Measurements from ENCODE around the gene PLD3. TPM values are rescaled to one million over a fixed set of nuclear protein-coding genes. Genes with fewer than 3 reads are reported as not detected.

The PLD3 gene
- total and polyA plus RNA-seq, 10 donors: 61.3 to 589 (median 250) TPM

GRCh38 chr19:40417643-40417981, 69.1 kb downstream of the PLD3 start:
- peaks cover 0 to 7% (median 4%) of the 10 kb centered on the region in 6 donors for H3K36me3 ChIP-seq
- peaks cover 11 to 78% (median 47%) of the 10 kb centered on the region in 6 donors for H3K4me1 ChIP-seq
- 62 to 83% (median 72%) methylated on average over 4 of the region's 4 CpGs for WGBS, 5 donors
- TF ChIP-seq POLR2A (IDR thresholded peaks at IDR 0.05): no peak
- no peak for TF ChIP-seq CTCF (IDR thresholded peaks at IDR 0.05 in 8 of 11, conservative IDR thresholded peaks at IDR 0.05 in 3 of 11)
- no peak for TF ChIP-seq POLR2AphosphoS5 (IDR thresholded peaks at IDR 0.05)
- intact Hi-C loops (cut with DNase I; ENCODE audit: low total_unique reads): no loop called here
- no peak for DNase-seq
- peaks cover 0 to 7% (median 0%) of the 10 kb centered on the region in 7 donors for H3K27me3 ChIP-seq (replicated peaks in 1 of 7)
- no peaks in the 10 kb centered on the region for H3K9me3 ChIP-seq
- peak overlapping the region; percentile 66 to 91 (median 84) for H3K27ac ChIP-seq
- H3K4me3 ChIP-seq: no peak overlapping the region

- TF ChIP-seq POLR2A (IDR thresholded peaks at IDR 0.05) (no peak), CTCF (IDR thresholded peaks at IDR 0.05 in 8 of 11, conservative IDR thresholded peaks at IDR 0.05 in 3 of 11) (no peak), POLR2AphosphoS5 (IDR thresholded peaks at IDR 0.05) (no peak)
- Histone ChIP-seq H3K27ac (peak overlapping the region; percentile 66 to 91 (median 84)), H3K27me3 (replicated peaks in 1 of 7) (peaks cover 0 to 5% (median 0%) of the 10 kb centered on the region in 7 donors), H3K36me3 (peaks cover 0 to 11% (median 8%) of the 10 kb centered on the region in 6 donors), H3K9me3 (no peaks in the 10 kb centered on the region), H3K4me3 (no peak overlapping the region), H3K4me1 (peaks cover 11 to 79% (median 49%) of the 10 kb centered on the region in 6 donors)
- WGBS, 5 donors: 78 to 94% (median 83%) methylated on average over 3 of the region's 3 CpGs
- DNase-seq: no peak
- intact Hi-C loops (cut with DNase I; ENCODE audit: low total_unique reads): no loop called here
These were observed 69.5 kb downstream of the PLD3 start for GRCh38 chr19:40418040-40418439.

GRCh38 chr19:40419066-40419612, 70.6 kb downstream of the PLD3 start:
- DNase-seq: no peak
- Histone ChIP-seq H3K4me3 (no peak overlapping the region), H3K36me3 (peaks cover 0 to 16% (median 11%) of the 10 kb centered on the region in 6 donors), H3K27me3 (replicated peaks in 1 of 7) (no peaks in the 10 kb centered on the region), H3K27ac (peak overlapping the region in 3 of 8 donors; percentile 98 to 100 (median 99)), H3K9me3 (no peaks in the 10 kb centered on the region), H3K4me1 (peaks cover 17 to 81% (median 59%) of the 10 kb centered on the region in 6 donors)
- intact Hi-C loops (cut with DNase I; ENCODE audit: low total_unique reads): no loop called here
- WGBS, 5 donors: 73 to 84% (median 80%) methylated on average over 5 of the region's 5 CpGs
- no peak for TF ChIP-seq POLR2AphosphoS5 (IDR thresholded peaks at IDR 0.05)
- TF ChIP-seq CTCF (IDR thresholded peaks at IDR 0.05 in 8 of 11, conservative IDR thresholded peaks at IDR 0.05 in 3 of 11): no peak
- TF ChIP-seq POLR2A (IDR thresholded peaks at IDR 0.05): no peak

GRCh38 chr19:40419780-40420179, 71.3 kb downstream of the PLD3 start:
- peaks cover 0 to 16% (median 11%) of the 10 kb centered on the region in 6 donors for H3K36me3 ChIP-seq
- H3K4me1 ChIP-seq: peaks cover 22 to 84% (median 65%) of the 10 kb centered on the region in 6 donors
- no peak overlapping the region for H3K4me3 ChIP-seq
- H3K9me3 ChIP-seq: no peaks in the 10 kb centered on the region
- peak overlapping the region in 5 of 8 donors; percentile 98 to 100 (median 99) for H3K27ac ChIP-seq
- TF ChIP-seq POLR2A (IDR thresholded peaks at IDR 0.05): no peak
- no peak for TF ChIP-seq CTCF (IDR thresholded peaks at IDR 0.05 in 8 of 11, conservative IDR thresholded peaks at IDR 0.05 in 3 of 11)
- TF ChIP-seq POLR2AphosphoS5 (IDR thresholded peaks at IDR 0.05): no peak
- 84 to 94% (median 92%) methylated on average over 3 to 5 of the region's 5 CpGs for WGBS, 5 donors
- DNase-seq: no peak
- no peaks in the 10 kb centered on the region for H3K27me3 ChIP-seq (replicated peaks in 1 of 7)
- intact Hi-C loops (cut with DNase I; ENCODE audit: low total_unique reads): no loop called here

Data from spleen (tissue), 11 donors.